Prostate gland (tissue), 2 donors: ENCODE measurements around the gene DMRT3. TPM values are rescaled to one million over a fixed set of nuclear protein-coding genes. Genes with fewer than 3 reads are reported as not detected.

Experiments used
- DNase-seq: peaks from one replicate; pipeline ENCODE4 v3.0.0-alpha.2; 2019; ENCODE audit warnings: low spot score
- H3K27ac ChIP-seq, 2 donors: fragments of 200-600 bp; sonication (generic); 2 replicates each; pipeline ENCODE4 v1.5.1; 2017 to 2019
- H3K27me3 ChIP-seq: fragments of 200-600 bp; sonication (generic); replicated peaks from 2 replicates; pipeline ENCODE4 v1.5.1; 2019; ENCODE audit not compliant: insufficient read depth
- H3K36me3 ChIP-seq, 2 donors: fragments of 200-600 bp; sonication (generic); 1 replicate in 1 of 2; 2 replicates in 1 of 2; pipeline versions ENCODE4 v1.5.1 to v1.8.1; 2017 to 2019
- H3K4me1 ChIP-seq: fragments of 200-600 bp; sonication (generic); replicated peaks from 2 replicates; pipeline ENCODE4 v1.5.1; 2019
- H3K4me3 ChIP-seq, 2 donors: fragments of 200-600 bp; sonication (generic); 2 replicates each; pipeline ENCODE4 v1.5.1; 2017 to 2019
- H3K9me3 ChIP-seq: fragments of 200-600 bp; sonication (generic); 2 replicates; pipeline ENCODE4 v1.5.1; 2017
- CTCF ChIP-seq, 4 experiments: fragments of 200-600 bp in 2 of 4; fragments of 450-650 bp in 2 of 4; sonication (generic) in 2 of 4; IDR thresholded peaks; 1 replicate in 3 of 4; 2 replicates in 1 of 4; pipeline ENCODE4 v1.5.1; 2016 to 2019; ENCODE audit warnings: antibody characterized with exemption in 4 of 4, mild to moderate bottlenecking in 2 of 4, moderate library complexity in 2 of 4
- POLR2A ChIP-seq: fragments of 450-650 bp; IDR thresholded peaks from one replicate; pipeline ENCODE4 v1.6.1; 2016; ENCODE audit warnings: antibody characterized with exemption, mild to moderate bottlenecking
- POLR2AphosphoS5 ChIP-seq: sonication (generic); formaldehyde crosslinking; IDR thresholded peaks from one replicate; pipeline ENCODE4 v1.6.1; 2017; ENCODE audit warnings: antibody characterized with exemption
- WGBS: methylation state at CpG from one replicate; pipeline ENCODE4 v1.1.5; 2018; 5-methylcytosine and 5-hydroxymethylcytosine counted together
- intact Hi-C: fragments of 100-400 bp; cut with DNase I; formaldehyde crosslinking; loops from one replicate; pipeline ENCODE4 v1.14.2; 2022
- total RNA-seq, 2 donors: library from RNA; depleted of rRNA; stranded (reverse); fragments of >200 nt; gene quantifications; one replicate each; pipeline ENCODE4 v1.1.0, GENCODE V29; 2016

The DMRT3 gene
- total RNA-seq, 2 donors from 2014 or later: 1.8 TPM; not detected in 1

GRCh38 chr9:970151-970996 is 6.1 kb upstream of the DMRT3 start:
- no peaks in the 10 kb centered on the region for H3K36me3 ChIP-seq
- H3K27ac ChIP-seq: no peak overlapping the region
- H3K27me3 ChIP-seq: peaks cover 75% of the 10 kb centered on the region
- WGBS: 4% methylated on average over 49 of the region's 57 CpGs
- DNase-seq: no peak
- no peaks in the 10 kb centered on the region for H3K4me1 ChIP-seq
- intact Hi-C loops: no loop called here
- TF ChIP-seq CTCF (IDR thresholded peaks at IDR 0.05): no peak
- H3K4me3 ChIP-seq: no peak overlapping the region
- no peaks in the 10 kb centered on the region for H3K9me3 ChIP-seq

- TF ChIP-seq POLR2AphosphoS5 (no peak), POLR2A (no peak), CTCF (IDR thresholded peaks at IDR 0.05) (no peak)
- Histone ChIP-seq H3K9me3 (no peaks in the 10 kb centered on the region), H3K27me3 (peaks cover 90% of the 10 kb centered on the region), H3K36me3 (no peaks in the 10 kb centered on the region), H3K27ac (no peak overlapping the region), H3K4me1 (no peaks in the 10 kb centered on the region), H3K4me3 (no peak overlapping the region)
- 3% methylated on average over 41 of the region's 42 CpGs for WGBS
- intact Hi-C loops: no loop called here
- DNase-seq: no peak
Measured at GRCh38 chr9:971901-972500, 4.5 kb upstream of the DMRT3 start.

GRCh38 chr9:972501-973294 is 3.8 kb upstream of the DMRT3 start:
- intact Hi-C loops: no loop called here
- peaks cover 90% of the 10 kb centered on the region for H3K27me3 ChIP-seq
- H3K4me3 ChIP-seq: no peak overlapping the region
- H3K36me3 ChIP-seq: no peaks in the 10 kb centered on the region
- H3K4me1 ChIP-seq: no peaks in the 10 kb centered on the region
- no peak for DNase-seq
- H3K27ac ChIP-seq: no peak overlapping the region
- TF ChIP-seq CTCF (IDR thresholded peaks at IDR 0.05): no peak
- TF ChIP-seq POLR2AphosphoS5: no peak
- no peak for TF ChIP-seq POLR2A
- 9% methylated on average over 66 of the region's 68 CpGs for WGBS
- H3K9me3 ChIP-seq: no peaks in the 10 kb centered on the region

- Histone ChIP-seq H3K27me3 (peaks cover 88% of the 10 kb centered on the region), H3K4me1 (no peaks in the 10 kb centered on the region)
- intact Hi-C loops: no loop called here
Measured at GRCh38 chr9:973295-973834, 3.1 kb upstream of the DMRT3 start.

More at GRCh38 chr9:973295-973834, 3.1 kb upstream of the DMRT3 start:
- no peaks in the 10 kb centered on the region for H3K9me3 ChIP-seq
- H3K36me3 ChIP-seq: no peaks in the 10 kb centered on the region
- no peak for DNase-seq
- WGBS: 32% methylated on average over 17 of the region's 17 CpGs
- H3K4me3 ChIP-seq: no peak overlapping the region
- TF ChIP-seq POLR2A: no peak
- H3K27ac ChIP-seq: no peak overlapping the region
